ENCODE data around the gene SH3RF3. TPM values are rescaled to one million over a fixed set of nuclear protein-coding genes. Genes with fewer than 3 reads are reported as not detected.
"Not testable (repeated sequence)": the region's sequence is repeated elsewhere in the genome, so short reads cannot be mapped to it uniquely, and the experiment has no call there.

Gene SH3RF3
- total RNA-seq, 2 donors from 2014 or later, result 1.5 to 1.8 TPM

DNA sequence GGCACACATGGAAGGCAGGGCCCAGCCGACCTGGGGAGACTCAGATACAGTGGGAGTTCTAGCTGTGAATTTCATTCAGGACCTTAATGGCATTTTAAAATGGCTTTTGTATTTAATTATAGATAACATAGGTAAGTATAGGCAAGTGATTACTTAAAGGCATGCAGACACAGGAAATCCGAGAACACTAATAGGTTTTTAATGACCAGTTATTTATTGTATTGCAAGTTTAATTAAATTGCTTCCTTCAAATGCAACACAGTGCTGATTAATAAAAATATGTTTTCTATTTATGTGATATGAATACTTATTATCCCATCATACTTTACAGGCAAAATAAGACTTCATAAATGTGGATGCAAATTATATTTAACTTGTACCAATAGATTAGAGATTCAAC is 19.7 kb upstream of the SH3RF3 start:
- Histone ChIP-seq H3K4me3 (ENCODE audit: low read length) (no peak overlapping the region), H3K9ac (ENCODE audit: extremely low read depth, low read length, poor library complexity, severe bottlenecking) (no peak overlapping the region), H3K36me3 (ENCODE audit: control insufficient read depth, insufficient read depth, low read length) (no peaks in the 10 kb centered on the region), H3K27me3 (ENCODE audit: control insufficient read depth, insufficient read depth, low read length, poor library complexity, severe bottlenecking) (no peaks in the 10 kb centered on the region), H3K4me1 (ENCODE audit: control insufficient read depth, insufficient read depth, low read length) (no peaks in the 10 kb centered on the region), H3K9me3 (ENCODE audit: control insufficient read depth, low read length) (no peaks in the 10 kb centered on the region), H3K27ac (ENCODE audit: low read depth, low read length) (no peak overlapping the region)
- Mint-ChIP-seq H3K4me3 (no peak overlapping the region), H3K36me3 (ENCODE audit: low read depth) (no peaks in the 10 kb centered on the region), H3K27ac (no peak overlapping the region), H3K9me3 (peaks cover 5% of the 10 kb centered on the region), H3K27me3 (ENCODE audit: insufficient read depth) (peaks cover 27% of the 10 kb centered on the region), H3K4me1 (peaks cover 7% of the 10 kb centered on the region)
- TF ChIP-seq, protein P1, sequence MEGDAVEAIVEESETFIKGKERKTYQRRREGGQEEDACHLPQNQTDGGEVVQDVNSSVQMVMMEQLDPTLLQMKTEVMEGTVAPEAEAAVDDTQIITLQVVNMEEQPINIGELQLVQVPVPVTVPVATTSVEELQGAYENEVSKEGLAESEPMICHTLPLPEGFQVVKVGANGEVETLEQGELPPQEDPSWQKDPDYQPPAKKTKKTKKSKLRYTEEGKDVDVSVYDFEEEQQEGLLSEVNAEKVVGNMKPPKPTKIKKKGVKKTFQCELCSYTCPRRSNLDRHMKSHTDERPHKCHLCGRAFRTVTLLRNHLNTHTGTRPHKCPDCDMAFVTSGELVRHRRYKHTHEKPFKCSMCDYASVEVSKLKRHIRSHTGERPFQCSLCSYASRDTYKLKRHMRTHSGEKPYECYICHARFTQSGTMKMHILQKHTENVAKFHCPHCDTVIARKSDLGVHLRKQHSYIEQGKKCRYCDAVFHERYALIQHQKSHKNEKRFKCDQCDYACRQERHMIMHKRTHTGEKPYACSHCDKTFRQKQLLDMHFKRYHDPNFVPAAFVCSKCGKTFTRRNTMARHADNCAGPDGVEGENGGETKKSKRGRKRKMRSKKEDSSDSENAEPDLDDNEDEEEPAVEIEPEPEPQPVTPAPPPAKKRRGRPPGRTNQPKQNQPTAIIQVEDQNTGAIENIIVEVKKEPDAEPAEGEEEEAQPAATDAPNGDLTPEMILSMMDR (conservative IDR thresholded peaks at IDR 0.05), result no peak
- DNase-seq, result no peak
- 80 to 85% methylated on average over 2 of the region's 2 CpGs for WGBS, 2 experiments (ENCODE audit: insufficient coverage in 1 of 2, insufficient read length in 1 of 2)

DNA sequence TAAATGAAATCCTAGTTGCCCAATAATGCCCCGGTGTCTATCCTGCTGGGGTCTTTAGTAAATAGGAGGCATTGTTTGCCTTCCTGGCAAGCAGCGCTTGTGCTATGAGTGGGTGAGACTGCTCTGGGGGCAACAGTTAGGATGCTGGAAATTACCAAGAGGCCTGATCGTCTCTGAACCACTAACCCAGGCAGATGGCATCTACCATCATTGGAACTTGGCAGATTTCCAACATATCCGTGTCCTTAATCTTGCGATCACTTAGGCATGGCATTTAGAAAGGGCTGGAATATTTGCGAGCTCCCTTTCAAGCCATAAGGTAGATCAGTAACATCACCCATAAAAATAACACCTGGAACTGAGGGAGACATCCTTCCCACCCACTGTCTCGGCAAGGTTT is 18.8 kb upstream of the SH3RF3 start:
- no peaks in the 10 kb centered on the region for H3K27me3 ChIP-seq (ENCODE audit: control insufficient read depth, insufficient read depth, low read length, poor library complexity, severe bottlenecking)
- Mint-ChIP-seq H3K27ac (no peak overlapping the region), H3K4me1 (peaks cover 7% of the 10 kb centered on the region)

DNA sequence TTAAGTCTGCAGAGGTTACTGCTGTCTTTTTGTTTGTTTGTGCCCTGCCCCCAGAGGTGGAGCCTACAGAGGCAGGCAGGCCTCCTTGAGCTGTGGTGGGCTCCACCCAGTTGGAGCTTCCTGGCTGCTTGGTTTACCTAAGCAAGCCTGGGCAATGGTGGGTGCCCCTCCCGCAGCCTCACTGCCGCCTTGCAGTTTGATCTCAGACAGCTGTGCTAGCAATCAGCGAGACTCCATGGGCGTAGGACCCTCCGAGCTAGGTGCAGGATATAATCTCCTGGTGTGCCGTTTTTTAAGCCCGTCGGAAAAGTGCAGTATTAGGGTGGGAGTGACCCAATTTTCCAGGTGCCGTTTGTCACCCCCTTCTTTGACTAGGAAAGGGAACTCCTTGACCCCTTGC is 11.8 kb upstream of the SH3RF3 start:
- 90 to 100% methylated on average over 2 to 9 of the region's 9 CpGs for WGBS, 2 experiments (ENCODE audit: insufficient coverage in 1 of 2, insufficient read length in 1 of 2)
- not testable (repeated sequence) for H3K36me3 ChIP-seq (ENCODE audit: control insufficient read depth, insufficient read depth, low read length); H3K4me1 ChIP-seq (ENCODE audit: control insufficient read depth, insufficient read depth, low read length); H3K27me3 ChIP-seq (ENCODE audit: control insufficient read depth, insufficient read depth, low read length, poor library complexity, severe bottlenecking); H3K4me3 Mint-ChIP-seq; H3K4me3 ChIP-seq (ENCODE audit: low read length); H3K27ac ChIP-seq (ENCODE audit: low read depth, low read length); H3K27ac Mint-ChIP-seq; H3K9ac ChIP-seq (ENCODE audit: extremely low read depth, low read length, poor library complexity, severe bottlenecking); DNase-seq; H3K36me3 Mint-ChIP-seq (ENCODE audit: low read depth); H3K4me1 Mint-ChIP-seq
- Mint-ChIP-seq H3K9me3 (peaks cover 28% of the 10 kb centered on the region), H3K27me3 (ENCODE audit: insufficient read depth) (peaks cover 16% of the 10 kb centered on the region)
- peaks cover 13% of the 10 kb centered on the region for H3K9me3 ChIP-seq (ENCODE audit: control insufficient read depth, low read length)

More for the DNA sequence above, 18.8 kb upstream of the SH3RF3 start:
- H3K36me3 ChIP-seq (ENCODE audit: control insufficient read depth, insufficient read depth, low read length), result no peaks in the 10 kb centered on the region
- H3K27ac ChIP-seq (ENCODE audit: low read depth, low read length), result no peak overlapping the region
- no peaks in the 10 kb centered on the region for H3K9me3 ChIP-seq (ENCODE audit: control insufficient read depth, low read length)
- H3K4me3 ChIP-seq (ENCODE audit: low read length), result no peak overlapping the region
- Mint-ChIP-seq H3K9me3 (peaks cover 3% of the 10 kb centered on the region), H3K36me3 (ENCODE audit: low read depth) (no peaks in the 10 kb centered on the region), H3K27me3 (ENCODE audit: insufficient read depth) (peaks cover 22% of the 10 kb centered on the region), H3K4me3 (no peak overlapping the region)
- DNase-seq, result no peak
- H3K4me1 ChIP-seq (ENCODE audit: control insufficient read depth, insufficient read depth, low read length), result no peaks in the 10 kb centered on the region
- WGBS, 2 experiments (ENCODE audit: insufficient coverage in 1 of 2, insufficient read length in 1 of 2), result 90 to 93% methylated on average over 4 to 6 of the region's 7 CpGs
- TF ChIP-seq, protein P1 (conservative IDR thresholded peaks at IDR 0.05), result no peak
- no peak overlapping the region for H3K9ac ChIP-seq (ENCODE audit: extremely low read depth, low read length, poor library complexity, severe bottlenecking)

DNA sequence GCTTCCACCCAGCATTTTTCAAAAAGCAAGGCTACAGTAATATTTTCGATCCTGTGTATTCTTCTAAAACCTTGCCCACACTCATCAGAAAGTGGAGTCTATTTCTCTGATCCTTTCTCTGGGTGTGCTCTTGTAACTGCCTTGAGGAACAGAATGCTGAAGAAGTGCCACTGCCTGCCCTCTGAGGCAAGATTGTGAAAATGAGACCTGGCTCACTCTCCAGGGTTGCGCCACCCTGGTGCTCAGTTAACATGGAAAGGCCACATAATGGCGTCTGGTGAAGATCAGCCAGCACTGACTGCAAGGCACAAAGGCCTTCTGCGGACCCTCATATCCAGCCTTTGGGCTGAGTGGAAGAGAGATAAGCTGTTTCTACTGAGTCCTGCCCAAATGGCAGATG is 11.2 kb upstream of the SH3RF3 start:
- H3K27me3 Mint-ChIP-seq (ENCODE audit: insufficient read depth), result peaks cover 20% of the 10 kb centered on the region
- Histone ChIP-seq H3K4me1 (ENCODE audit: control insufficient read depth, insufficient read depth, low read length) (no peaks in the 10 kb centered on the region), H3K9me3 (ENCODE audit: control insufficient read depth, low read length) (peaks cover 13% of the 10 kb centered on the region), H3K36me3 (ENCODE audit: control insufficient read depth, insufficient read depth, low read length) (no peaks in the 10 kb centered on the region), H3K27me3 (ENCODE audit: control insufficient read depth, insufficient read depth, low read length, poor library complexity, severe bottlenecking) (no peaks in the 10 kb centered on the region), H3K9ac (ENCODE audit: extremely low read depth, low read length, poor library complexity, severe bottlenecking) (no peak overlapping the region), H3K27ac (ENCODE audit: low read depth, low read length) (no peak overlapping the region), H3K4me3 (ENCODE audit: low read length) (no peak overlapping the region)
- no peak for DNase-seq
- peaks cover 2% of the 10 kb centered on the region for H3K36me3 Mint-ChIP-seq (ENCODE audit: low read depth)
- no peak overlapping the region for H3K27ac Mint-ChIP-seq
- no peak overlapping the region for H3K4me3 Mint-ChIP-seq
- TF ChIP-seq, protein P1 (conservative IDR thresholded peaks at IDR 0.05), result no peak
- H3K9me3 Mint-ChIP-seq, result peaks cover 28% of the 10 kb centered on the region
- no peaks in the 10 kb centered on the region for H3K4me1 Mint-ChIP-seq
- WGBS, 2 experiments (ENCODE audit: insufficient coverage in 1 of 2, insufficient read length in 1 of 2), result 94% methylated on average over 3 to 4 of the region's 4 CpGs
